SH-SY5Y (cell line): Measurements from ENCODE around the gene C1QL2.

ENCODE experiments used
- GATA2 ChIP-seq: IDR thresholded peaks from 2 replicates; pipeline ENCODE4 v1.6.1; 2011; ENCODE audit warnings: mild to moderate bottlenecking, low read depth, low read length
- GATA3 ChIP-seq: IDR thresholded peaks from 2 replicates; pipeline ENCODE4 v1.6.1; 2011; ENCODE audit warnings: low read depth, mild to moderate bottlenecking, low read length, moderate library complexity

DNA sequence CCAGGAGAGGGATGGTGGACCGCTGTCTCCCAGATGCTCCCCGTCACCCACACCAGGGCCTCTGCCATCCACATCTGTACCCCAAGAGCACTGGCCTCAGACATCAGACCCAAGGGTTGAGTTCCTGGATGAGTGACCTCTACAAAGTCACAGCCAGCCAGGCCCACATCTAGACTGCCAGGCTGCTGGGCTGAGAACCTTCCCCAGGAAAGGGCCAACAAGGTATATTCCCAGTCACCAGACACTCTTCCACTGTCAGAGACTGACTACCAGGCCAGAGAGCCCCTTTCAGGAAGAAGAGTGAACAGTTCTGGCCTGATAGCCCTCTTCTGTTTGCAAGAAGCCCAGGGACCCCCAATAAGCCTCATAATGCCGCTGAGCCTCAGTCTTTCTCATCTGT is 44.3 kb downstream of the C1QL2 start:
- no peak for TF ChIP-seq GATA2
- TF ChIP-seq GATA3, result no peak
